Spleen (tissue), 11 donors: ENCODE results near the gene PELO. TPM values are rescaled to one million over a fixed set of nuclear protein-coding genes. Genes with fewer than 3 reads are reported as not detected.

Experiments used
- DNase-seq: peaks from one replicate; pipeline ENCODE4 v3.0.0-alpha.2; 2020
- H3K27ac ChIP-seq, 8 donors: fragments of 200-600 bp; sonication (generic) in 7 of 8; 1 replicate in 4 of 8; 2 replicates in 4 of 8; pipeline versions ENCODE4 v1.5.0 to v1.8.0; 2016 to 2021; ENCODE audit warnings: inconsistent platforms in 4 of 8, mild to moderate bottlenecking in 4 of 8, moderate library complexity in 1 of 8
- H3K27me3 ChIP-seq, 7 donors: fragments of 200-600 bp; sonication (generic) in 6 of 7; replicated peaks in 1 of 7; 1 replicate in 4 of 7; 2 replicates in 3 of 7; pipeline versions ENCODE4 v1.5.0 to v1.8.0; 2016 to 2021; ENCODE audit warnings: inconsistent platforms in 3 of 7, mild to moderate bottlenecking in 1 of 7
- H3K36me3 ChIP-seq, 6 donors: fragments of 200-600 bp; sonication (generic) in 5 of 6; 1 replicate in 4 of 6; 2 replicates in 2 of 6; pipeline versions ENCODE4 v1.5.0 to v1.8.0; 2016 to 2021; ENCODE audit warnings: inconsistent platforms in 2 of 6
- H3K4me1 ChIP-seq, 6 donors: fragments of 200-600 bp; sonication (generic) in 5 of 6; 1 replicate in 3 of 6; 2 replicates in 3 of 6; pipeline versions ENCODE4 v1.5.0 to v1.8.0; 2016 to 2021; ENCODE audit warnings: inconsistent platforms in 3 of 6
- H3K4me3 ChIP-seq, 8 donors: fragments of 200-600 bp; sonication (generic) in 7 of 8; 1 replicate in 4 of 8; 2 replicates in 4 of 8; pipeline versions ENCODE4 v1.5.0 to v1.8.0; 2016 to 2021; ENCODE audit warnings: inconsistent platforms in 4 of 8, mild to moderate bottlenecking in 4 of 8, moderate library complexity in 2 of 8
- H3K9me3 ChIP-seq, 8 donors: fragments of 200-600 bp; sonication (generic) in 7 of 8; 1 replicate in 4 of 8; 2 replicates in 4 of 8; pipeline versions ENCODE4 v1.5.0 to v1.8.0; 2016 to 2021; ENCODE audit warnings: inconsistent platforms in 4 of 8
- CTCF ChIP-seq, 11 experiments: fragments of 200-600 bp in 7 of 11; fragments of 450-650 bp in 4 of 11; sonication (generic) in 4 of 11; IDR thresholded peaks in 8 of 11; conservative IDR thresholded peaks in 3 of 11; 1 replicate in 7 of 11; 2 replicates in 4 of 11; pipeline versions ENCODE4 v1.4.0 to v1.8.0; 2016 to 2021; ENCODE audit warnings: antibody characterized with exemption in 11 of 11, inconsistent platforms in 4 of 11, mild to moderate bottlenecking in 1 of 11
- POLR2A ChIP-seq, 3 donors: fragments of 450-650 bp; IDR thresholded peaks; one replicate each; pipeline ENCODE4 v1.5.1; 2017; ENCODE audit warnings: antibody characterized with exemption in 3 of 3, mild to moderate bottlenecking in 1 of 3
- POLR2AphosphoS5 ChIP-seq, 3 donors: sonication (generic); formaldehyde crosslinking; IDR thresholded peaks; one replicate each; pipeline ENCODE4 v1.5.1; 2017; ENCODE audit warnings: antibody characterized with exemption in 3 of 3
- WGBS, 5 donors: extraction: QIAGEN DNeasy Blood & Tissue Kit in 3 of 5; methylation state at CpG; one replicate each; pipeline versions ENCODE4 v1.1.5 to v1.1.7; 2013 to 2018; 5-methylcytosine and 5-hydroxymethylcytosine counted together
- intact Hi-C: fragments of 100-400 bp; cut with DNase I; formaldehyde crosslinking; loops from one replicate; pipeline ENCODE4 v1.15.0; 2023; ENCODE audit warnings: low total_unique reads
- polyA plus RNA-seq, 3 donors: library from polyadenylated mRNA; stranded (reverse); fragments of 200-250 nt; gene quantifications; one replicate each; pipeline ENCODE4 v1.2.1, GENCODE V29; 2013
- total RNA-seq, 7 donors: library from RNA; depleted of rRNA in 3 of 7; stranded (reverse); fragments of >200 nt in 3 of 7; fragmentation: NEBNext Ultra II Directional in 4 of 7; extraction: Animal tissue kit (Norgen Biotek cat#: 25700) in 4 of 7; gene quantifications; one replicate each; pipeline versions ENCODE4 v1.1.0 to v1.2.1, GENCODE V29; 2016 to 2021
- donor health status: healthy with polysubstance abuse.
- donor health status: DM: no; HTN: no; CAD: no; lungs with moderate emphysema.
- donor health status: DM: no; HTN: no; CAD: no.
- donor health status: Bipolar disorder and iron deficiency.
- donor health status: healthy.
- donor health status: DM: no; HTN: no; CAD: no.
- donor health status: DM: yes; HTN: yes; CAD: no.

The PELO gene
- total and polyA plus RNA-seq, 10 donors = 10.4 to 169 (median 52.0) TPM

GRCh38 chr5:52824827-52825226, 37.1 kb downstream of the PELO start:
- DNase-seq = no peak
- TF ChIP-seq POLR2A (IDR thresholded peaks at IDR 0.05) = no peak
- no peak for TF ChIP-seq POLR2AphosphoS5 (IDR thresholded peaks at IDR 0.05)
- TF ChIP-seq CTCF (IDR thresholded peaks at IDR 0.05 in 8 of 11, conservative IDR thresholded peaks at IDR 0.05 in 3 of 11) = no peak
- intact Hi-C loops = no loop called here
- peaks cover 0 to 8% (median 2%) of the 10 kb centered on the region in 6 donors for H3K36me3 ChIP-seq
- peaks cover 0 to 9% (median 2%) of the 10 kb centered on the region in 8 donors for H3K9me3 ChIP-seq
- no peak overlapping the region for H3K4me3 ChIP-seq
- H3K27ac ChIP-seq = peak overlapping the region in 6 of 8 donors; percentile 0 to 56 (median 22)
- H3K4me1 ChIP-seq = peaks cover 7 to 47% (median 19%) of the 10 kb centered on the region in 6 donors
- WGBS, 5 donors = 95 to 100% (median 98%) methylated on average over 1 of the region's 1 CpG
- no peaks in the 10 kb centered on the region for H3K27me3 ChIP-seq

- Histone ChIP-seq H3K4me3 (no peak overlapping the region), H3K4me1 (peaks cover 7 to 47% (median 19%) of the 10 kb centered on the region in 6 donors), H3K36me3 (peaks cover 0 to 8% (median 2%) of the 10 kb centered on the region in 6 donors), H3K27me3 (no peaks in the 10 kb centered on the region), H3K27ac (peak overlapping the region in 6 of 8 donors; percentile 5 to 57 (median 22)), H3K9me3 (peaks cover 0 to 9% (median 2%) of the 10 kb centered on the region in 8 donors)
- DNase-seq = no peak
- TF ChIP-seq POLR2AphosphoS5 (IDR thresholded peaks at IDR 0.05) (no peak), CTCF (IDR thresholded peaks at IDR 0.05 in 8 of 11, conservative IDR thresholded peaks at IDR 0.05 in 3 of 11) (no peak), POLR2A (IDR thresholded peaks at IDR 0.05) (no peak)
- intact Hi-C loops = no loop called here
- 48 to 79% (median 65%) methylated on average over 2 of the region's 2 CpGs for WGBS, 5 donors
Observed at GRCh38 chr5:52825826-52826225, 38.1 kb downstream of the PELO start.

- Histone ChIP-seq H3K9me3 (peaks cover 0 to 9% (median 2%) of the 10 kb centered on the region in 8 donors), H3K36me3 (peaks cover 0 to 8% (median 2%) of the 10 kb centered on the region in 6 donors), H3K27ac (no peak overlapping the region), H3K4me1 (peaks cover 0 to 29% (median 20%) of the 10 kb centered on the region in 6 donors), H3K27me3 (no peaks in the 10 kb centered on the region), H3K4me3 (no peak overlapping the region)
- WGBS, 5 donors = 94 to 97% (median 96%) methylated on average over 1 of the region's 1 CpG
- TF ChIP-seq POLR2AphosphoS5 (IDR thresholded peaks at IDR 0.05) (no peak), CTCF (IDR thresholded peaks at IDR 0.05 in 8 of 11, conservative IDR thresholded peaks at IDR 0.05 in 3 of 11) (no peak), POLR2A (IDR thresholded peaks at IDR 0.05) (no peak)
- intact Hi-C loops = no loop called here
- no peak for DNase-seq
Observed at GRCh38 chr5:52827815-52828214, 40.1 kb downstream of the PELO start.

GRCh38 chr5:52829664-52830063, 41.9 kb downstream of the PELO start:
- intact Hi-C loops = no loop called here
- no peak for DNase-seq
- peaks cover 0 to 9% (median 2%) of the 10 kb centered on the region in 8 donors for H3K9me3 ChIP-seq
- peaks cover 0 to 8% (median 2%) of the 10 kb centered on the region in 6 donors for H3K36me3 ChIP-seq
- TF ChIP-seq POLR2AphosphoS5 (IDR thresholded peaks at IDR 0.05) (no peak), POLR2A (IDR thresholded peaks at IDR 0.05) (no peak), CTCF (IDR thresholded peaks at IDR 0.05 in 8 of 11, conservative IDR thresholded peaks at IDR 0.05 in 3 of 11) (no peak)
- H3K27ac ChIP-seq = no peak overlapping the region
- H3K27me3 ChIP-seq = no peaks in the 10 kb centered on the region
- H3K4me1 ChIP-seq = peaks cover 3 to 19% (median 9%) of the 10 kb centered on the region in 6 donors
- no peak overlapping the region for H3K4me3 ChIP-seq
